Measurements from ENCODE around the gene YTHDF1. TPM values are rescaled to one million over a fixed set of nuclear protein-coding genes. Genes with fewer than 3 reads are reported as not detected.
A peak's percentile ranks its signal among the peaks of the same experiment; 100 is the strongest.

The YTHDF1 gene
- total RNA-seq, 1 experiment from 2014 or later: 85.4 TPM

DNA sequence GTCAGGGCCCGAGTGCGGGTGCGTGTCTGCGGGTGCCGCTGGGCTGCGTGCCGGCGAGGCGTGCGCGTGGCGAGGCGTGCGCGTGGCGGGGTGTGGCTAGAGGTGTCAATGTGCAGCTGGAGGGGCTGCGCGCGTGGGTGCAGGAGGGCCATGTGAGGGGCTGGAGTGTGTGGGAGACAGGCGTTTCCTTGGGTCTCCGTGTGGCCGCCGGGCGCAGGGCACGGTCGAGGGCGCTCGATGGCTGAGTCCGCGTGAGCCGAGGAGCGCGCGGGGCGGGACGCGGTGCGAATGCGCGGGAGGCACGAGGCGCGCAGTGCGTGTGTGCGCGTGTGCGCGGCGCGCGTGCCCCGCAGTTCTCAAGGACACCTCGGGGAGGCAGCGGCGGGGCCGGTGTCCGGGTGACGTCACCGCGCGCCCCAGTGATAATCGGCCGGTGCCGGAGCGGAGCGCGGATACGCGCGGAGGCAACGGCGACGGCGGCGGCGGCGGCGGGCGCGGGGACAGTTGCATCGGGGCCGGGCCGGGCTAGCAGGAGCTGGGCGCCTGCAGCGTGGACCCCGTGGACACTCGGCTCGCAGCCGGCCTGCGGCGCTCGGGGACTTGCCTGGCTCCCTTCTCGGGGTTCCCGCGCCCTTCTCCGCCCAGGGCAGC is 38.7 kb downstream of the YTHDF1 start:
- Mint-ChIP-seq H3K27ac (no peak overlapping the region), H3K36me3 (ENCODE audit: insufficient read depth in 1 of 3, low read depth in 3 of 3) (peaks cover 0 to 1% (median 0%) of the 10 kb centered on the region in 3 experiments; a peak in 2 of 7 replicates), H3K9me3 (no peaks in the 10 kb centered on the region), H3K4me1 (peaks cover 16 to 36% of the 10 kb centered on the region in 2 experiments), H3K4me3 (peak overlapping the region; percentile 78 to 89), H3K27me3 (ENCODE audit: low read depth) (peaks cover 64% of the 10 kb centered on the region)
- H3K79me1 ChIP-seq (ENCODE audit: insufficient read depth, low read depth, low read length, poor library complexity, severe bottlenecking): no peaks in the 10 kb centered on the region
- H4K5ac ChIP-seq (ENCODE audit: insufficient read length, low read depth, low read length): no peak overlapping the region
- no peak overlapping the region for H2BK120ac ChIP-seq (ENCODE audit: low read depth, low read length, poor library complexity, severe bottlenecking)
- no peaks in the 10 kb centered on the region for H3K79me2 ChIP-seq (ENCODE audit: insufficient read depth, low read length)
- no peak overlapping the region for H4K91ac ChIP-seq (ENCODE audit: insufficient read length, low read depth, low read length)
- H4K8ac ChIP-seq (replicated peaks; ENCODE audit: insufficient read length, low read depth, low read length): no peak overlapping the region
- no peaks in the 10 kb centered on the region for H3K4me1 ChIP-seq (ENCODE audit: insufficient read depth, low read length)
- H3K18ac ChIP-seq (ENCODE audit: insufficient read length, low read depth, low read length): no peak overlapping the region
- peak; percentile 24 for TF ChIP-seq CTCF (conservative IDR thresholded peaks at IDR 0.05)
- no peak for DNase-seq
- no peak overlapping the region for H3K23ac ChIP-seq (ENCODE audit: insufficient read length, low read depth, low read length)
- no peak overlapping the region for H3K27ac ChIP-seq (ENCODE audit: insufficient read length, low read depth, low read length)
- no CpG with 5 or more reads among the region's 96 CpGs for WGBS (ENCODE audit: extremely low coverage, insufficient read length, low lambda C conversion rate)
- H2BK12ac ChIP-seq (ENCODE audit: insufficient read length, low read depth, low read length): no peak overlapping the region
- no peak overlapping the region for H2AK5ac ChIP-seq (ENCODE audit: insufficient read length, low read length)
- H3K56ac ChIP-seq (ENCODE audit: insufficient read length, low read depth, low read length): no peak overlapping the region
- peak overlapping the region; percentile 44 for H3K4me2 ChIP-seq (ENCODE audit: insufficient read depth, insufficient read length, low read length)
- no peaks in the 10 kb centered on the region for H4K20me1 ChIP-seq (ENCODE audit: control insufficient read depth, insufficient read depth, insufficient read length)
- no peak overlapping the region for H3K14ac ChIP-seq (ENCODE audit: insufficient read depth, low read length)
- H2AFZ ChIP-seq (ENCODE audit: low read length): no peak overlapping the region
- no peaks in the 10 kb centered on the region for H3K9me3 ChIP-seq (ENCODE audit: control insufficient read depth, low read depth, low read length)
- peaks cover 6% of the 10 kb centered on the region for H3K23me2 ChIP-seq (ENCODE audit: insufficient read length, low read depth, low read length, poor library complexity, severe bottlenecking)
- H3K9ac ChIP-seq (ENCODE audit: extremely low read depth, insufficient read length, low read length): no peak overlapping the region
- H2BK15ac ChIP-seq (ENCODE audit: low read depth, low read length): no peak overlapping the region
- H3T11ph ChIP-seq (ENCODE audit: low read length): no peak overlapping the region
- no peak overlapping the region for H2BK5ac ChIP-seq (ENCODE audit: insufficient read length, low read length)
- H2BK20ac ChIP-seq (ENCODE audit: low read depth, low read length, poor library complexity, severe bottlenecking): no peak overlapping the region
- no peak overlapping the region for H3K4ac ChIP-seq (ENCODE audit: low read depth, low read length)
- H3K27me3 ChIP-seq (ENCODE audit: insufficient read depth, low read length): peaks cover 27% of the 10 kb centered on the region; the same call in 1 of the 2 replicates
